A673 (cell line): Measurements from ENCODE around the gene GRP. TPM values are rescaled to one million over a fixed set of nuclear protein-coding genes. Genes with fewer than 3 reads are reported as not detected.

Source experiments
- BruUV-seq: library from RNA; stranded (reverse); fragments of 400-500 nt; replicated peaks from 2 replicates; lab custom pipeline; 2021; lab: Mats Ljungman, UMichigan
- CTCF ChIA-PET: fragments of 300-600 bp; sonication (Branson Sonifier 250); formaldehyde crosslinking; loops from one replicate; lab custom pipeline; 2022; ENCODE audit warnings: antibody characterized with exemption; lab: Charles Lee
- POLR2A ChIA-PET: fragments of 300-600 bp; sonication (Branson Sonifier 250); formaldehyde crosslinking; loops from one replicate; lab custom pipeline; 2022; ENCODE audit warnings: antibody characterized with exemption; ENCODE audit not compliant: low non-redundant PET; lab: Charles Lee
- DNase-seq: peaks from one replicate; pipeline ENCODE4 v3.0.0-alpha.2; 2015; ENCODE audit warnings: low spot score
- H3K27ac ChIP-seq: fragments of 200-600 bp; sonication (generic); 2 replicates; pipeline ENCODE4 v1.5.1; 2016; ENCODE audit warnings: mixed run types, low read depth, mild to moderate bottlenecking, mixed read lengths, antibody characterized with exemption, low read length; ENCODE audit not compliant: poor library complexity, severe bottlenecking
- H3K27me3 ChIP-seq: fragments of 200-600 bp; sonication (generic); replicated peaks from 2 replicates; pipeline ENCODE4 v1.6.1; 2017; ENCODE audit warnings: mixed run types, low read depth, mild to moderate bottlenecking, mixed read lengths, antibody characterized with exemption, low read length; ENCODE audit not compliant: insufficient read depth, poor library complexity
- H3K36me3 ChIP-seq: fragments of 200-600 bp; sonication (generic); 2 replicates; pipeline ENCODE4 v1.6.1; 2016; ENCODE audit warnings: mixed run types, mild to moderate bottlenecking, mixed read lengths, antibody characterized with exemption, low read length; ENCODE audit not compliant: insufficient read depth, poor library complexity, severe bottlenecking
- H3K4me1 ChIP-seq: fragments of 200-600 bp; sonication (generic); 2 replicates; pipeline ENCODE4 v1.6.1; 2017; ENCODE audit warnings: mixed run types, mild to moderate bottlenecking, mixed read lengths, antibody characterized with exemption, low read length; ENCODE audit not compliant: insufficient read depth, poor library complexity, severe bottlenecking
- H3K4me3 ChIP-seq: fragments of 200-600 bp; sonication (generic); 2 replicates; pipeline ENCODE4 v1.5.1; 2016; ENCODE audit warnings: low read depth, mixed run types, mild to moderate bottlenecking, mixed read lengths, low read length; ENCODE audit not compliant: poor library complexity, severe bottlenecking
- H3K9me3 ChIP-seq: fragments of 200-600 bp; sonication (generic); 2 replicates; pipeline ENCODE4 v1.6.1; 2016; ENCODE audit warnings: mixed run types, low read depth, mild to moderate bottlenecking, mixed read lengths, antibody characterized with exemption, low read length; ENCODE audit not compliant: poor library complexity, severe bottlenecking
- EZH2 ChIP-seq: fragments of 200-600 bp; sonication (generic); IDR thresholded peaks from 2 replicates; pipeline ENCODE4 v1.6.1; 2017; ENCODE audit warnings: borderline replicate concordance, low read depth, mild to moderate bottlenecking, mixed read lengths, antibody characterized with exemption, low read length; ENCODE audit not compliant: poor library complexity, severe bottlenecking
- intact Hi-C: fragments of 100-400 bp; cut with micrococcal nuclease; formaldehyde crosslinking; loops from one replicate; pipeline ENCODE4 v1.10.0; 2022; ENCODE audit not compliant: unreplicated experiment
- total RNA-seq: library from RNA; stranded (reverse); gene quantifications from 2 replicates; pipeline ENCODE4 v1.2.3, GENCODE V29; 2021
- TF ChIP-seq, protein P1 (sequence below): fragments of 300-800, 200-600 bp; sonication (generic); conservative IDR thresholded peaks from 2 replicates; pipeline ENCODE4 v1.5.1; 2017; ENCODE audit warnings: low read depth, mild to moderate bottlenecking, antibody characterized with exemption, low read length, moderate library complexity, mixed read lengths

Gene GRP
- total RNA-seq, 1 experiment from 2014 or later: 346 TPM

DNA sequence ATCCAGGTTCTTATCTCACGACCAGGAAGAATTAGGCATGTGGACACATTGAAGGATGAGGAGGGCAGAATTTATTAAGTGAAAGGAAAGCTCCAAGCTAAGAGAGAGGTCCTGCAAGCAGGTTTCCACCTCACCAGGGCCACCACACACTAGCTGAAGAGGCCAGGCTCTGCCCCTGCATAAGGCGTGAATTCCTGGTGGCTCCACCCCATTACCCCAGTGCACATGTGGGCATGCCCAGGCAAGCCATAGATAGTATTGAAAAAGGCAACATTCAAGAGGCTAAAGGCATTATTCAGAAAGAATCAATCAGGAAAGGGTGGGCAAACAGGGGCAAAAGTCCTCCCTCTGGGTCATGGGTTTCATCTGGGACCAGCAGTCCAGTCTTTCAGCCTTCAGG lies 30.9 kb upstream of the GRP start:
- no peak for TF ChIP-seq EZH2
- TF ChIP-seq, protein P1, sequence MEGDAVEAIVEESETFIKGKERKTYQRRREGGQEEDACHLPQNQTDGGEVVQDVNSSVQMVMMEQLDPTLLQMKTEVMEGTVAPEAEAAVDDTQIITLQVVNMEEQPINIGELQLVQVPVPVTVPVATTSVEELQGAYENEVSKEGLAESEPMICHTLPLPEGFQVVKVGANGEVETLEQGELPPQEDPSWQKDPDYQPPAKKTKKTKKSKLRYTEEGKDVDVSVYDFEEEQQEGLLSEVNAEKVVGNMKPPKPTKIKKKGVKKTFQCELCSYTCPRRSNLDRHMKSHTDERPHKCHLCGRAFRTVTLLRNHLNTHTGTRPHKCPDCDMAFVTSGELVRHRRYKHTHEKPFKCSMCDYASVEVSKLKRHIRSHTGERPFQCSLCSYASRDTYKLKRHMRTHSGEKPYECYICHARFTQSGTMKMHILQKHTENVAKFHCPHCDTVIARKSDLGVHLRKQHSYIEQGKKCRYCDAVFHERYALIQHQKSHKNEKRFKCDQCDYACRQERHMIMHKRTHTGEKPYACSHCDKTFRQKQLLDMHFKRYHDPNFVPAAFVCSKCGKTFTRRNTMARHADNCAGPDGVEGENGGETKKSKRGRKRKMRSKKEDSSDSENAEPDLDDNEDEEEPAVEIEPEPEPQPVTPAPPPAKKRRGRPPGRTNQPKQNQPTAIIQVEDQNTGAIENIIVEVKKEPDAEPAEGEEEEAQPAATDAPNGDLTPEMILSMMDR: no peak
- H3K4me3 ChIP-seq: no peak overlapping the region
- no peaks in the 10 kb centered on the region for H3K27me3 ChIP-seq
- CTCF ChIA-PET: no interaction called here
- H3K9me3 ChIP-seq: no peaks in the 10 kb centered on the region
- H3K4me1 ChIP-seq: peaks cover 17% of the 10 kb centered on the region
- intact Hi-C loops: no loop called here
- BruUV-seq: no TSS peak
- POLR2A ChIA-PET: no interaction called here
- H3K27ac ChIP-seq: no peak overlapping the region
- H3K36me3 ChIP-seq: no peaks in the 10 kb centered on the region
- DNase-seq: no peak

DNA sequence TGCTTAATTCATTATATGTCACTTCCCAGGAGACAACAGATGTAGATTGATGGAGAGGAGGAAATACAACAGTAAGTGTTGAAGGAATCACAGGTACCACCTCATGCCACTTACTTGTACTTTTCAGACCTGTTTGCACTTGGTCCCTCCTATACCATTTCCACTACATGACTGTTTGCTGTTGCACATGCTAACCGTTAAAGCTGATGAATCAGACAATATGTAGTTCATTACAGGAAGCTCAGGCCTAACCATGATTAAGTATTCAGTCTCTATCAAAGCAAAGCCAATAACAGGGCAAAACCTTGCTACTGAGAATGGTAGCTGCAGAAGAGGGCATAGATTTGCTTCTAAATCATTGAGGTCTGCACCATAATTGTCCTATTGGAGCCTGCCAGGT lies 30.2 kb upstream of the GRP start:
- ChIA-PET CTCF (no interaction called here), POLR2A (no interaction called here)
- Histone ChIP-seq H3K4me3 (no peak overlapping the region), H3K27ac (no peak overlapping the region), H3K36me3 (no peaks in the 10 kb centered on the region), H3K27me3 (no peaks in the 10 kb centered on the region), H3K4me1 (peaks cover 17% of the 10 kb centered on the region), H3K9me3 (no peaks in the 10 kb centered on the region)
- intact Hi-C loops: no loop called here
- DNase-seq: no peak
- BruUV-seq: no TSS peak
- TF ChIP-seq EZH2: no peak
- TF ChIP-seq, protein P1: no peak

DNA sequence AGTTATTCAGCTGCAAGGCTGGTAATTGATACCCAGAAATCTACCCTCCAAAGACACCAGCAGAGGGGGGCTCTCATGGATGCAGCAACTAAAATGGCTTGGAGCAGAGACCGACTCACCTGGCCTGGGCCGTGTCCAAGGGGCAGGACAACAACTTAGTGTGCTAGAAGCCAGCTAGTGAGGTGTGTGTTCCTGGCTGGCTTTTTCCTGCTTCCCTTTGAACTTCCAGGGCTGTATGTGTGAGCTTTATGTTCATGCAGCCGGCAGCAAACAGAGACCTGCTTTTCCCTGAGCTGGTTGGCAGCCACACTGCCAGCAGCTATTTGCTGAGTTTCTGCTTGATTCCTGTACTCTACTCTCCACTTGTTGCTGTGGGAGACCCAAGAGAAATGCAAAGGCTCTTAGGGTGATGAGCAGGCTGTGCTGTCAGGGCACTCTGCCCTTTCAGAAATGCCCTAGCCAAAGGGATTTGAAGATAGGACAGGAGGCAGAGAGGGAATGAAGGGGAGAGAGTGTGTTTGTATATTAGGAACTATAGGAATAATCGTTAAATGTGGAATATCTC lies 23.7 kb upstream of the GRP start:
- H3K27me3 ChIP-seq: no peaks in the 10 kb centered on the region
- H3K27ac ChIP-seq: no peak overlapping the region
- no TSS peak for BruUV-seq
- TF ChIP-seq, protein P1: no peak
- no peak for TF ChIP-seq EZH2
- ChIA-PET CTCF (no interaction called here), POLR2A (no interaction called here)
- H3K4me3 ChIP-seq: no peak overlapping the region
- no peaks in the 10 kb centered on the region for H3K9me3 ChIP-seq
- peaks cover 38% of the 10 kb centered on the region for H3K4me1 ChIP-seq
- H3K36me3 ChIP-seq: no peaks in the 10 kb centered on the region
- intact Hi-C loops: no loop called here
- DNase-seq: no peak
